Neural cell (in vitro differentiated cells): ENCODE results near the gene USP40. TPM values are rescaled to one million over a fixed set of nuclear protein-coding genes. Genes with fewer than 3 reads are reported as not detected.

Experiments used
- H2AFZ ChIP-seq: fragments of 200-600, 300-800 bp; sonication (generic), shearing (Covaris generic); 2 replicates; pipeline ENCODE4 v1.6.0; 2014; ENCODE audit warnings: low read depth, mild to moderate bottlenecking, antibody characterized with exemption, low read length, moderate library complexity
- H3F3A ChIP-seq: fragments of 200-600 bp; shearing (Covaris generic); 2 replicates; pipeline ENCODE4 v1.6.1; 2016; ENCODE audit warnings: mild to moderate bottlenecking, moderate library complexity, mixed read lengths, antibody characterized with exemption, low read length; ENCODE audit not compliant: insufficient read depth, poor library complexity, severe bottlenecking
- H3K27ac ChIP-seq: fragments of 200-600, 300-800 bp; sonication (generic), shearing (Covaris generic); 2 replicates; pipeline ENCODE4 v1.5.1; 2014; ENCODE audit warnings: mild to moderate bottlenecking, low read length, moderate library complexity
- H3K27me3 ChIP-seq: fragments of 300-800, 200-600 bp; sonication (generic), shearing (Covaris generic); 2 replicates; pipeline ENCODE4 v1.6.0; 2014; ENCODE audit warnings: mild to moderate bottlenecking, low read depth, low read length, moderate library complexity; ENCODE audit not compliant: insufficient read depth
- H3K36me3 ChIP-seq: fragments of 300-800, 200-600 bp; sonication (generic), shearing (Covaris generic); 2 replicates; pipeline ENCODE4 v1.5.1; 2014; ENCODE audit warnings: mild to moderate bottlenecking, antibody characterized with exemption, low read length, moderate library complexity; ENCODE audit not compliant: insufficient read depth
- H3K4me2 ChIP-seq: fragments of 300-800, 200-600 bp; sonication (generic), shearing (Covaris generic); 2 replicates; pipeline ENCODE4 v1.6.0; 2014; ENCODE audit warnings: mild to moderate bottlenecking, low read length
- H3K4me3 ChIP-seq: fragments of 300-800, 200-600 bp; sonication (generic), shearing (Covaris generic); 2 replicates; pipeline ENCODE4 v1.5.1; 2014; ENCODE audit warnings: mild to moderate bottlenecking, low read length, moderate library complexity
- H3K79me2 ChIP-seq: fragments of 200-600 bp; shearing (Covaris generic); replicated peaks from 2 replicates; pipeline ENCODE4 v1.6.0; 2014; ENCODE audit warnings: mild to moderate bottlenecking, low read length, moderate library complexity; ENCODE audit not compliant: insufficient read depth
- H3K9ac ChIP-seq: fragments of 300-800, 200-600 bp; sonication (generic), shearing (Covaris generic); 2 replicates; pipeline ENCODE4 v1.6.1; 2016; ENCODE audit warnings: mild to moderate bottlenecking, low read length, mixed read lengths
- H3K9me2 ChIP-seq: fragments of 200-600 bp; shearing (Covaris generic); 2 replicates; pipeline ENCODE4 v1.6.1; 2016; ENCODE audit warnings: mild to moderate bottlenecking, low read length, mixed read lengths; ENCODE audit not compliant: insufficient read depth
- H3K9me3 ChIP-seq: fragments of 200-600, 300-800 bp; sonication (generic), shearing (Covaris generic); 2 replicates; pipeline ENCODE4 v1.6.1; 2016; ENCODE audit warnings: mild to moderate bottlenecking, mixed run types, low read length, moderate library complexity, mixed read lengths
- H4K20me1 ChIP-seq: fragments of 200-600 bp; shearing (Covaris generic); 2 replicates; pipeline ENCODE4 v1.6.1; 2016; ENCODE audit warnings: mild to moderate bottlenecking, mixed run types; ENCODE audit not compliant: insufficient read depth
- EP300 ChIP-seq: fragments of 450-650 bp; conservative IDR thresholded peaks from 2 replicates; pipeline ENCODE4 v1.6.1; 2014; ENCODE audit warnings: antibody characterized with exemption, mild to moderate bottlenecking, moderate library complexity; ENCODE audit not compliant: poor library complexity, severe bottlenecking
- EZH2 ChIP-seq: fragments of 200-600, 300-800 bp; shearing (Covaris generic), sonication (generic); IDR thresholded peaks from 2 replicates; pipeline ENCODE4 v1.6.1; 2014; ENCODE audit warnings: antibody characterized with exemption, low read length, borderline replicate concordance, mild to moderate bottlenecking; ENCODE audit not compliant: insufficient read depth, poor library complexity, severe bottlenecking
- MXI1 ChIP-seq: fragments of 450-650 bp; conservative IDR thresholded peaks from 2 replicates; pipeline ENCODE4 v1.6.1; 2014; ENCODE audit warnings: antibody characterized with exemption, mild to moderate bottlenecking; ENCODE audit not compliant: poor library complexity, severe bottlenecking
- POLR2AphosphoS5 ChIP-seq: IDR thresholded peaks from 2 replicates; pipeline ENCODE4 v1.6.1; 2012
- RAD21 ChIP-seq: fragments of 450-650 bp; conservative IDR thresholded peaks from 2 replicates; pipeline ENCODE4 v1.6.1; 2014; ENCODE audit warnings: antibody characterized with exemption, mild to moderate bottlenecking, moderate library complexity
- SMC3 ChIP-seq: fragments of 450-650 bp; conservative IDR thresholded peaks from 2 replicates; pipeline ENCODE4 v1.6.1; 2014; ENCODE audit warnings: antibody characterized with exemption, mild to moderate bottlenecking, moderate library complexity; ENCODE audit not compliant: poor library complexity
- TAF1 ChIP-seq: IDR thresholded peaks from 2 replicates; pipeline ENCODE4 v1.6.1; 2012; ENCODE audit warnings: low read depth
- polyA plus RNA-seq: library from polyadenylated mRNA; depleted of rRNA; stranded (reverse); fragments of >200 nt; gene quantifications from 2 replicates; pipeline ENCODE4 v1.2.3, GENCODE V29; 2014
- TF ChIP-seq, protein P1 (sequence below): IDR thresholded peaks from 2 replicates; pipeline ENCODE4 v1.6.1; 2012; ENCODE audit warnings: borderline replicate concordance
- TF ChIP-seq, protein P2 (sequence below): fragments of 450-650 bp; IDR thresholded peaks from 2 replicates; pipeline ENCODE4 v1.5.1; 2014; ENCODE audit warnings: antibody characterized with exemption, mild to moderate bottlenecking, moderate library complexity; ENCODE audit not compliant: poor library complexity, severe bottlenecking

USP40 gene
- polyA plus RNA-seq, 1 donor from 2014 or later, result 33.3 TPM

DNA sequence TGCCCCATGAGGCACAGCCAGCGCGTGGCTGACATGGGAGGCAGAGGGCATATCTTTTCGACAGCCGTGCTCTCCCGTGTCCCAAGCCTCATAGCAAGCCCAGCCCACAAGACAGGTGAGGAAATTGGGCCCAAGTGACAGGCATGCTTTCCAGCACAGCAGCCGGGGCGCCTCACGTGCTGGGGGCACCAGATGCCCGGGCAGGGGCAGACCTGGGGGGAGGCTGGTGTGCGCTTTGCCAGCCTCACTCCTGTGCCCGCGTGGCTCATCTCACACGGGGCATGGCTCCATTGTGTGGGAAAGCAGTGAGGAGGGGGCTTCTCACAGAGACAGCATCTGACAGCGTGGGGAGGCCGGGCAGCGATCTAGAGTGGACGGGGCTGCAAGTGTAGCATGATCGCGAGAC, 93.2 kb downstream of the USP40 start:
- Histone ChIP-seq H3K4me3 (no peak overlapping the region), H4K20me1 (no peaks in the 10 kb centered on the region), H3K4me2 (no peak overlapping the region), H3K27ac (no peak overlapping the region), H3K9me3 (no peaks in the 10 kb centered on the region), H2AFZ (no peak overlapping the region), H3K9ac (no peak overlapping the region), H3K27me3 (no peaks in the 10 kb centered on the region), H3F3A (no peaks in the 10 kb centered on the region), H3K36me3 (no peaks in the 10 kb centered on the region), H3K79me2 (no peaks in the 10 kb centered on the region), H3K9me2 (no peaks in the 10 kb centered on the region)
- TF ChIP-seq EZH2, result no peak
- no peak for TF ChIP-seq POLR2AphosphoS5
- TF ChIP-seq EP300, result no peak
- TF ChIP-seq TAF1, result no peak
- TF ChIP-seq MXI1, result no peak
- TF ChIP-seq, protein P1, sequence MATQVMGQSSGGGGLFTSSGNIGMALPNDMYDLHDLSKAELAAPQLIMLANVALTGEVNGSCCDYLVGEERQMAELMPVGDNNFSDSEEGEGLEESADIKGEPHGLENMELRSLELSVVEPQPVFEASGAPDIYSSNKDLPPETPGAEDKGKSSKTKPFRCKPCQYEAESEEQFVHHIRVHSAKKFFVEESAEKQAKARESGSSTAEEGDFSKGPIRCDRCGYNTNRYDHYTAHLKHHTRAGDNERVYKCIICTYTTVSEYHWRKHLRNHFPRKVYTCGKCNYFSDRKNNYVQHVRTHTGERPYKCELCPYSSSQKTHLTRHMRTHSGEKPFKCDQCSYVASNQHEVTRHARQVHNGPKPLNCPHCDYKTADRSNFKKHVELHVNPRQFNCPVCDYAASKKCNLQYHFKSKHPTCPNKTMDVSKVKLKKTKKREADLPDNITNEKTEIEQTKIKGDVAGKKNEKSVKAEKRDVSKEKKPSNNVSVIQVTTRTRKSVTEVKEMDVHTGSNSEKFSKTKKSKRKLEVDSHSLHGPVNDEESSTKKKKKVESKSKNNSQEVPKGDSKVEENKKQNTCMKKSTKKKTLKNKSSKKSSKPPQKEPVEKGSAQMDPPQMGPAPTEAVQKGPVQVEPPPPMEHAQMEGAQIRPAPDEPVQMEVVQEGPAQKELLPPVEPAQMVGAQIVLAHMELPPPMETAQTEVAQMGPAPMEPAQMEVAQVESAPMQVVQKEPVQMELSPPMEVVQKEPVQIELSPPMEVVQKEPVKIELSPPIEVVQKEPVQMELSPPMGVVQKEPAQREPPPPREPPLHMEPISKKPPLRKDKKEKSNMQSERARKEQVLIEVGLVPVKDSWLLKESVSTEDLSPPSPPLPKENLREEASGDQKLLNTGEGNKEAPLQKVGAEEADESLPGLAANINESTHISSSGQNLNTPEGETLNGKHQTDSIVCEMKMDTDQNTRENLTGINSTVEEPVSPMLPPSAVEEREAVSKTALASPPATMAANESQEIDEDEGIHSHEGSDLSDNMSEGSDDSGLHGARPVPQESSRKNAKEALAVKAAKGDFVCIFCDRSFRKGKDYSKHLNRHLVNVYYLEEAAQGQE, result no peak
- TF ChIP-seq, protein P2, sequence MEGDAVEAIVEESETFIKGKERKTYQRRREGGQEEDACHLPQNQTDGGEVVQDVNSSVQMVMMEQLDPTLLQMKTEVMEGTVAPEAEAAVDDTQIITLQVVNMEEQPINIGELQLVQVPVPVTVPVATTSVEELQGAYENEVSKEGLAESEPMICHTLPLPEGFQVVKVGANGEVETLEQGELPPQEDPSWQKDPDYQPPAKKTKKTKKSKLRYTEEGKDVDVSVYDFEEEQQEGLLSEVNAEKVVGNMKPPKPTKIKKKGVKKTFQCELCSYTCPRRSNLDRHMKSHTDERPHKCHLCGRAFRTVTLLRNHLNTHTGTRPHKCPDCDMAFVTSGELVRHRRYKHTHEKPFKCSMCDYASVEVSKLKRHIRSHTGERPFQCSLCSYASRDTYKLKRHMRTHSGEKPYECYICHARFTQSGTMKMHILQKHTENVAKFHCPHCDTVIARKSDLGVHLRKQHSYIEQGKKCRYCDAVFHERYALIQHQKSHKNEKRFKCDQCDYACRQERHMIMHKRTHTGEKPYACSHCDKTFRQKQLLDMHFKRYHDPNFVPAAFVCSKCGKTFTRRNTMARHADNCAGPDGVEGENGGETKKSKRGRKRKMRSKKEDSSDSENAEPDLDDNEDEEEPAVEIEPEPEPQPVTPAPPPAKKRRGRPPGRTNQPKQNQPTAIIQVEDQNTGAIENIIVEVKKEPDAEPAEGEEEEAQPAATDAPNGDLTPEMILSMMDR, result no peak
- TF ChIP-seq RAD21, result no peak
- no peak for TF ChIP-seq SMC3

DNA sequence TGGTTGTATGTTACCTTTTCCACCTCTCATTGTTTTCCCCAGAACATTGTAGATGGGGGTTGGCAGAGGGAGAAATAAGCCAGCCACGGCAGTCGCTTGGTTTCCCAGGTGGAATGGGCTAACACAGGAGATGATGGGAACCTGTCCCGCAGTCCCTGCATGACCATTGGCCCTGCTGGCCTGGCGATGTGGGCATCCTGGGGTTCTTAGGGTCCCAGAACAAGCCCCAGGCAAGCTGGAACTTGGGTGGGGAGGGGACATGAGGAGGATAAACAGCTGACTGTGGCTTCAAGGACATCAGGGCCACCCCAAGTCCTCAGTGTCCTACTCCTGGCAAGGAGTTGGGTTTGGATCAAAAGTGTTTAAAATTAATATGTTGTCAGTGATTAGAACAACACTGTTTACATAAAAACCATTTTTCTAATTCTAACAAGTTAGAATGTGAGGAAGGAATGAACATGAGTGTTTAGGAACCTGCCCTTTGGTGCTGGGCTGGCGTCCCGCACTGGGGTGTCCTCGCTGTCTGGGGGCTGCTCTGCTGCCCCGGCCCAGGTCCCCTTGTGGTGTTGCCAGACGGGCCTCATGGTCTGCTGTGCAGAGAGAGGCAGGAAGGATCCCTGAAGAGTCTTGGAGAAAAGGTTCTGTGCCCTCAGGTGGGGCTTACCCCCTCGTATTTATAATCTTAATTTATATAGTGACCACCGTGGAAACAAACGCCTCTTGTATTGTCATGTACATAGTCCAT, 95.1 kb downstream of the USP40 start:
- Histone ChIP-seq H4K20me1 (no peaks in the 10 kb centered on the region), H3K27me3 (no peaks in the 10 kb centered on the region), H3K79me2 (no peaks in the 10 kb centered on the region), H3K4me3 (no peak overlapping the region), H3K36me3 (no peaks in the 10 kb centered on the region), H3K4me2 (no peak overlapping the region), H3K9me2 (no peaks in the 10 kb centered on the region), H3F3A (no peaks in the 10 kb centered on the region), H3K9me3 (no peaks in the 10 kb centered on the region), H2AFZ (no peak overlapping the region), H3K9ac (no peak overlapping the region), H3K27ac (no peak overlapping the region)
- TF ChIP-seq POLR2AphosphoS5, result no peak
- no peak for TF ChIP-seq EP300
- no peak for TF ChIP-seq MXI1
- TF ChIP-seq RAD21, result no peak
- TF ChIP-seq, protein P1, result no peak
- TF ChIP-seq, protein P2, result no peak
- TF ChIP-seq TAF1, result no peak
- no peak for TF ChIP-seq SMC3
- no peak for TF ChIP-seq EZH2
